ENCODE measurements around the gene DGKH.

The DGKH gene

DNA sequence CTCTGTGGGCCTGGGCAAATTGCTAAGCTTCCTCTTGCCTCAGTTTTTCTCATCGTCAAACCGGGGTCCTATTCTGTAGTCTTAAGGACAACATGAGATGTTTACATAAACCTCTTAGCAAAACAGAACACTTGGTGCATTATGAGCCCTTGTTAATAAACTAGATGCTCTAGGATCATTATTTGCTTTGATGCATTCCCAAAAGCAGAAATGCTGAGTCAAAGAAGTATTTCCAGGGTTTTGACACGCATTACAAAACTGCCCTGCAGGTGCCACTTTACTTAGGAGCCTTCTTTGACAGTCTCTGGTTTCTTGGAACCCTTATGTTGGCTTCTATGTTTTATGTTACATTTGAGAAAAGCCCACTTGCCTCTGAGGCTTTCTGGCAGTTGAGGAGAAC lies 235.6 kb downstream of the DGKH start:
- H3K4me3 ChIP-seq (replicated peaks; ENCODE audit: low read depth, low read length), result no peak overlapping the region
- no peak for DNase-seq (ENCODE audit: low read depth)
- TF ChIP-seq, protein P1, sequence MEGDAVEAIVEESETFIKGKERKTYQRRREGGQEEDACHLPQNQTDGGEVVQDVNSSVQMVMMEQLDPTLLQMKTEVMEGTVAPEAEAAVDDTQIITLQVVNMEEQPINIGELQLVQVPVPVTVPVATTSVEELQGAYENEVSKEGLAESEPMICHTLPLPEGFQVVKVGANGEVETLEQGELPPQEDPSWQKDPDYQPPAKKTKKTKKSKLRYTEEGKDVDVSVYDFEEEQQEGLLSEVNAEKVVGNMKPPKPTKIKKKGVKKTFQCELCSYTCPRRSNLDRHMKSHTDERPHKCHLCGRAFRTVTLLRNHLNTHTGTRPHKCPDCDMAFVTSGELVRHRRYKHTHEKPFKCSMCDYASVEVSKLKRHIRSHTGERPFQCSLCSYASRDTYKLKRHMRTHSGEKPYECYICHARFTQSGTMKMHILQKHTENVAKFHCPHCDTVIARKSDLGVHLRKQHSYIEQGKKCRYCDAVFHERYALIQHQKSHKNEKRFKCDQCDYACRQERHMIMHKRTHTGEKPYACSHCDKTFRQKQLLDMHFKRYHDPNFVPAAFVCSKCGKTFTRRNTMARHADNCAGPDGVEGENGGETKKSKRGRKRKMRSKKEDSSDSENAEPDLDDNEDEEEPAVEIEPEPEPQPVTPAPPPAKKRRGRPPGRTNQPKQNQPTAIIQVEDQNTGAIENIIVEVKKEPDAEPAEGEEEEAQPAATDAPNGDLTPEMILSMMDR (IDR thresholded peaks at IDR 0.05; ENCODE audit: low read length, missing control alignments), result no peak

Data from fibroblast of pulmonary artery (primary cell).